Gastrocnemius medialis (tissue), 4 donors: ENCODE measurements around the gene NT5E. TPM values are rescaled to one million over a fixed set of nuclear protein-coding genes. Genes with fewer than 3 reads are reported as not detected.

Source experiments
- ATAC-seq, 2 donors: fragments of 150-250 bp; one replicate each; pipeline ENCODE4 v1.9.1; 2016
- DNase-seq, 2 donors: peaks; one replicate each; pipeline ENCODE4 v3.0.0-alpha.2; 2019
- H3K27ac ChIP-seq, 4 donors: fragments of 200-600 bp; sonication (generic); 1 replicate in 1 of 4; 2 replicates in 3 of 4; pipeline ENCODE4 v1.5.1; 2016 to 2018; ENCODE audit warnings: mild to moderate bottlenecking in 2 of 4, moderate library complexity in 1 of 4
- H3K27me3 ChIP-seq, 3 donors: fragments of 200-600 bp; sonication (generic) in 2 of 3; 1 replicate in 1 of 3; 2 replicates in 2 of 3; pipeline versions ENCODE4 v1.5.1 to v1.6.0; 2016 to 2019; ENCODE audit warnings: mild to moderate bottlenecking in 1 of 3, moderate library complexity in 1 of 3
- H3K36me3 ChIP-seq, 2 donors: fragments of 200-600 bp; sonication (generic) in 1 of 2; one replicate each; pipeline ENCODE4 v1.5.1; 2017 to 2018
- H3K4me1 ChIP-seq, 2 donors: fragments of 200-600 bp; sonication (generic) in 1 of 2; one replicate each; pipeline ENCODE4 v1.5.1; 2016 to 2017; ENCODE audit warnings: mild to moderate bottlenecking in 2 of 2
- H3K4me3 ChIP-seq, 4 donors: fragments of 200-600 bp; sonication (generic) in 3 of 4; 1 replicate in 1 of 4; 2 replicates in 3 of 4; pipeline ENCODE4 v1.5.1; 2016 to 2019; ENCODE audit warnings: mild to moderate bottlenecking in 2 of 4
- H3K9me3 ChIP-seq, 3 donors: fragments of 200-600 bp; sonication (generic) in 2 of 3; 1 replicate in 1 of 3; 2 replicates in 2 of 3; pipeline ENCODE4 v1.5.1; 2016 to 2019
- CTCF ChIP-seq, 5 experiments: fragments of 450-650 bp in 3 of 5; fragments of 200-600 bp in 2 of 5; sonication (generic) in 2 of 5; IDR thresholded peaks in 4 of 5; conservative IDR thresholded peaks in 1 of 5; 1 replicate in 4 of 5; 2 replicates in 1 of 5; pipeline ENCODE4 v1.5.1; 2016 to 2019; ENCODE audit warnings: antibody characterized with exemption in 5 of 5, mild to moderate bottlenecking in 3 of 5, moderate library complexity in 3 of 5
- POLR2A ChIP-seq, 2 donors: fragments of 450-650 bp; IDR thresholded peaks; one replicate each; pipeline ENCODE4 v1.6.1; 2017; ENCODE audit warnings: antibody characterized with exemption in 2 of 2, mild to moderate bottlenecking in 2 of 2, moderate library complexity in 2 of 2
- in situ Hi-C, 4 donors: fragments of 200-750 bp; cut with MboI; loops; one replicate each; pipeline versions ENCODE4 v1.15.0 to v1.8.0; 2017; ENCODE audit warnings: low sequenced_read_pairs in 4 of 4
- intact Hi-C: fragments of 100-400 bp; cut with DNase I; formaldehyde crosslinking; loops from one replicate; pipeline ENCODE4 v1.15.1; 2023; ENCODE audit warnings: low total_unique reads
- total RNA-seq, 4 donors: library from RNA; depleted of rRNA; stranded (reverse); fragments of >200 nt; gene quantifications; one replicate each; pipeline versions ENCODE4 v1.1.0 to v1.2.3, GENCODE V29; 2016

Gene NT5E
- total RNA-seq, 4 donors from 2014 or later, result 0.82 to 4.3 (median 2.8) TPM

GRCh38 chr6:85421181-85421580 is 28.7 kb upstream of the NT5E start:
- intact Hi-C loops (no loop called here), in situ Hi-C loops (no loop called here)
- no peak overlapping the region for H3K4me3 ChIP-seq
- H3K27ac ChIP-seq, result no peak overlapping the region
- no peak for ATAC-seq
- H3K9me3 ChIP-seq, result peaks cover 0 to 12% (median 0%) of the 10 kb centered on the region in 3 donors
- H3K36me3 ChIP-seq, result no peaks in the 10 kb centered on the region
- no peaks in the 10 kb centered on the region for H3K4me1 ChIP-seq
- no peak for TF ChIP-seq POLR2A (IDR thresholded peaks at IDR 0.05)
- TF ChIP-seq CTCF (IDR thresholded peaks at IDR 0.05 in 4 of 5, conservative IDR thresholded peaks at IDR 0.05 in 1 of 5), result no peak
- DNase-seq, result no peak
- no peaks in the 10 kb centered on the region for H3K27me3 ChIP-seq

GRCh38 chr6:85421972-85422371 is 27.9 kb upstream of the NT5E start:
- Histone ChIP-seq H3K27ac (no peak overlapping the region), H3K27me3 (no peaks in the 10 kb centered on the region), H3K9me3 (peaks cover 0 to 12% (median 0%) of the 10 kb centered on the region in 3 donors), H3K4me1 (no peaks in the 10 kb centered on the region), H3K4me3 (no peak overlapping the region), H3K36me3 (no peaks in the 10 kb centered on the region)
- no peak for TF ChIP-seq CTCF (IDR thresholded peaks at IDR 0.05 in 4 of 5, conservative IDR thresholded peaks at IDR 0.05 in 1 of 5)
- TF ChIP-seq POLR2A (IDR thresholded peaks at IDR 0.05), result no peak
- in situ Hi-C loops (no loop called here), intact Hi-C loops (no loop called here)
- no peak for ATAC-seq
- DNase-seq, result no peak

GRCh38 chr6:85422996-85423395 is 26.9 kb upstream of the NT5E start:
- H3K4me3 ChIP-seq, result no peak overlapping the region
- H3K4me1 ChIP-seq, result no peaks in the 10 kb centered on the region
- no peak overlapping the region for H3K27ac ChIP-seq
- intact Hi-C loops (no loop called here), in situ Hi-C loops (no loop called here)
- H3K36me3 ChIP-seq, result no peaks in the 10 kb centered on the region
- no peak for DNase-seq
- peaks cover 0 to 12% (median 0%) of the 10 kb centered on the region in 3 donors for H3K9me3 ChIP-seq
- ATAC-seq, result no peak
- TF ChIP-seq CTCF (IDR thresholded peaks at IDR 0.05 in 4 of 5, conservative IDR thresholded peaks at IDR 0.05 in 1 of 5) (no peak), POLR2A (IDR thresholded peaks at IDR 0.05) (no peak)
- no peaks in the 10 kb centered on the region for H3K27me3 ChIP-seq

- Histone ChIP-seq H3K9me3 (peaks cover 0 to 12% (median 0%) of the 10 kb centered on the region in 3 donors), H3K36me3 (no peaks in the 10 kb centered on the region), H3K27me3 (no peaks in the 10 kb centered on the region), H3K4me1 (no peaks in the 10 kb centered on the region), H3K27ac (no peak overlapping the region), H3K4me3 (no peak overlapping the region)
- ATAC-seq, result no peak
- intact Hi-C loops, result no loop called here
- no peak for TF ChIP-seq POLR2A (IDR thresholded peaks at IDR 0.05)
- TF ChIP-seq CTCF (IDR thresholded peaks at IDR 0.05 in 4 of 5, conservative IDR thresholded peaks at IDR 0.05 in 1 of 5), result no peak
- in situ Hi-C loops, result no loop called here
- DNase-seq, result no peak
These were observed 24.9 kb upstream of the NT5E start for GRCh38 chr6:85424981-85425380.

GRCh38 chr6:85425997-85426396 is 23.9 kb upstream of the NT5E start:
- ATAC-seq (no peak), DNase-seq (no peak)
- no peak for TF ChIP-seq CTCF (IDR thresholded peaks at IDR 0.05 in 4 of 5, conservative IDR thresholded peaks at IDR 0.05 in 1 of 5)
- TF ChIP-seq POLR2A (IDR thresholded peaks at IDR 0.05), result no peak
- in situ Hi-C loops (no loop called here), intact Hi-C loops (no loop called here)
- no peak overlapping the region for H3K27ac ChIP-seq
- H3K27me3 ChIP-seq, result no peaks in the 10 kb centered on the region
- no peaks in the 10 kb centered on the region for H3K36me3 ChIP-seq
- peaks cover 0 to 12% (median 0%) of the 10 kb centered on the region in 3 donors for H3K9me3 ChIP-seq
- no peaks in the 10 kb centered on the region for H3K4me1 ChIP-seq
- no peak overlapping the region for H3K4me3 ChIP-seq
